Esophagus (tissue), 2 donors: Measurements from ENCODE around the gene CALML5. TPM values are rescaled to one million over a fixed set of nuclear protein-coding genes. Genes with fewer than 3 reads are reported as not detected.

Source experiments
- H3K27ac ChIP-seq, 2 donors: one replicate each; pipeline ENCODE4 v1.5.1; 2013; ENCODE audit warnings: low read depth in 2 of 2, mild to moderate bottlenecking in 2 of 2, inconsistent platforms in 1 of 2, low read length in 1 of 2, moderate library complexity in 1 of 2
- H3K27me3 ChIP-seq, 2 donors: one replicate each; pipeline ENCODE4 v1.6.1; 2013; ENCODE audit warnings: low read length in 2 of 2, control low read depth in 1 of 2, mild to moderate bottlenecking in 1 of 2; ENCODE audit not compliant: insufficient read depth in 2 of 2, control insufficient read depth in 1 of 2
- H3K36me3 ChIP-seq, 2 donors: one replicate each; pipeline ENCODE4 v1.6.1; 2013; ENCODE audit warnings: low read length in 1 of 2; ENCODE audit not compliant: control insufficient read depth in 2 of 2, insufficient read depth in 2 of 2
- H3K4me1 ChIP-seq, 2 donors: one replicate each; pipeline ENCODE4 v1.6.1; 2013; ENCODE audit warnings: low read length in 1 of 2; ENCODE audit not compliant: control insufficient read depth in 2 of 2, insufficient read depth in 2 of 2
- H3K4me3 ChIP-seq, 2 donors: one replicate each; pipeline ENCODE4 v1.5.1; 2013; ENCODE audit warnings: low read length in 2 of 2, mild to moderate bottlenecking in 2 of 2, low read depth in 1 of 2, moderate library complexity in 1 of 2
- H3K9me3 ChIP-seq, 2 donors: one replicate each; pipeline ENCODE4 v1.6.1; 2013; ENCODE audit warnings: mild to moderate bottlenecking in 2 of 2, low read depth in 1 of 2, low read length in 1 of 2, moderate library complexity in 1 of 2; ENCODE audit not compliant: control insufficient read depth in 2 of 2, insufficient read depth in 1 of 2
- WGBS, 2 donors: extraction: QIAGEN DNeasy Blood & Tissue Kit; methylation state at CpG; one replicate each; pipeline ENCODE4 v1.1.7; 2013; 5-methylcytosine and 5-hydroxymethylcytosine counted together
- polyA plus RNA-seq, 2 donors: library from polyadenylated mRNA; stranded (reverse); fragments of 200-250 nt; gene quantifications; one replicate each; pipeline ENCODE4 v1.2.3, GENCODE V29; 2013
- donor health status: healthy with polysubstance abuse.
- donor health status: Bipolar disorder and iron deficiency.

Gene CALML5
- polyA plus RNA-seq, 2 donors = 75.9 to 185 TPM

- peak overlapping the region; percentile 22 to 23 for H3K27ac ChIP-seq
- peak overlapping the region in 1 of 2 donors; percentile 26 for H3K4me3 ChIP-seq
- H3K4me1 ChIP-seq = no peaks in the 10 kb centered on the region
- 59 to 62% methylated on average over 4 of the region's 4 CpGs for WGBS, 2 donors
- no peaks in the 10 kb centered on the region for H3K9me3 ChIP-seq
- H3K27me3 ChIP-seq = no peaks in the 10 kb centered on the region
- H3K36me3 ChIP-seq = peaks cover 4 to 7% of the 10 kb centered on the region in 2 donors
Measured at GRCh38 chr10:5450605-5451384, 48.6 kb downstream of the CALML5 start.

GRCh38 chr10:5449823-5450222, 49.5 kb downstream of the CALML5 start:
- WGBS, 2 donors = 21 to 32% methylated on average over 8 of the region's 8 CpGs
- peak overlapping the region; percentile 29 to 42 for H3K27ac ChIP-seq
- H3K9me3 ChIP-seq = no peaks in the 10 kb centered on the region
- no peaks in the 10 kb centered on the region for H3K4me1 ChIP-seq
- H3K4me3 ChIP-seq = peak overlapping the region; percentile 9 to 94
- H3K36me3 ChIP-seq = peaks cover 4 to 6% of the 10 kb centered on the region in 2 donors
- H3K27me3 ChIP-seq = no peaks in the 10 kb centered on the region

- Histone ChIP-seq H3K27me3 (no peaks in the 10 kb centered on the region), H3K36me3 (peaks cover 4 to 5% of the 10 kb centered on the region in 2 donors), H3K4me3 (peak overlapping the region in 1 of 2 donors; percentile 94), H3K27ac (no peak overlapping the region), H3K4me1 (no peaks in the 10 kb centered on the region), H3K9me3 (no peaks in the 10 kb centered on the region)
- 25 to 27% methylated on average over 2 of the region's 2 CpGs for WGBS, 2 donors
Measured at GRCh38 chr10:5449227-5449626, 50.1 kb downstream of the CALML5 start.

Other genes with a start within 250 kb of the CALML5 start
- gene UCN3, start 134.6 kb downstream of the CALML5 start, polyA plus RNA-seq = not detected
- under 1 TPM; 0.05 to 0.20 TPM for gene TUBAL3, start 94.7 kb downstream of the CALML5 start, polyA plus RNA-seq
- 10 to 100 TPM; 41.5 to 52.0 TPM for gene NET1, start 87.0 kb downstream of the CALML5 start, polyA plus RNA-seq
- 100 to 1,000 TPM; 224 to 330 TPM for gene CALML3, start 25.4 kb upstream of the CALML5 start, polyA plus RNA-seq
- gene ASB13, start 167.0 kb upstream of the CALML5 start, polyA plus RNA-seq = 10 to 100 TPM; 12.2 to 13.9 TPM
- gene TASOR2, start 185.3 kb upstream of the CALML5 start, polyA plus RNA-seq = 10 to 100 TPM in 1 of 2 donors, 1 to 10 TPM in 1; 8.1 to 11.1 TPM